Measurements from ENCODE around the gene AUTS2. TPM values are rescaled to one million over a fixed set of nuclear protein-coding genes. Genes with fewer than 3 reads are reported as not detected.

AUTS2 gene
- total and polyA plus RNA-seq, 2 of the 8 experiments (the other 6 are each of a cell fraction or from before 2014, with no cell fraction given): 25.9 to 101 TPM

- no peak for FAIRE-seq
- Histone ChIP-seq H2BK15ac (ENCODE audit: low read length) (no peak overlapping the region), H2BK20ac (ENCODE audit: low read length) (no peak overlapping the region), H4K91ac (replicated peaks; ENCODE audit: insufficient read length, low read length) (no peak overlapping the region), H3K4me1 (replicated peaks in 1 of 4; ENCODE audit: control insufficient read depth in 3 of 4, insufficient read depth in 4 of 4, low read length in 3 of 4) (no peaks in the 10 kb centered on the region), H3K14ac (ENCODE audit: insufficient read length) (no peak overlapping the region), H3K27ac (ENCODE audit: low read depth, low read length) (no peak overlapping the region), H3K4me2 (ENCODE audit: insufficient read depth in 1 of 2, low read depth in 2 of 2, low read length in 2 of 2) (no peak overlapping the region), H4K5ac (ENCODE audit: insufficient read length, low read depth, low read length) (no peak overlapping the region), H4K8ac (ENCODE audit: extremely low read depth, insufficient read depth, low read length) (no peak overlapping the region), H2BK120ac (replicated peaks; ENCODE audit: low read depth, low read length) (no peak overlapping the region), H3K23ac (ENCODE audit: insufficient read length) (no peak overlapping the region), H4K20me1 (replicated peaks in 1 of 2; ENCODE audit: control insufficient read depth in 1 of 2, insufficient read depth in 2 of 2, low read length in 2 of 2) (no peaks in the 10 kb centered on the region), H3K79me2 (ENCODE audit: control insufficient read depth in 1 of 2, insufficient read depth in 2 of 2, low read length in 2 of 2) (no peaks in the 10 kb centered on the region), H3K79me1 (ENCODE audit: low read depth, low read length) (no peaks in the 10 kb centered on the region), H3K27me3 (replicated peaks in 1 of 4; ENCODE audit: control insufficient read depth in 3 of 4, extremely low read depth in 1 of 4, insufficient read depth in 3 of 4, low read length in 3 of 4) (no peaks in the 10 kb centered on the region), H3K36me3 (ENCODE audit: control insufficient read depth in 2 of 4, insufficient read depth in 4 of 4, low read length in 3 of 4) (no peaks in the 10 kb centered on the region), H2BK12ac (ENCODE audit: low read depth, low read length) (no peak overlapping the region), H2AFZ (ENCODE audit: low read length) (no peak overlapping the region), H2BK5ac (ENCODE audit: low read depth, low read length) (no peak overlapping the region), H3K4ac (replicated peaks; ENCODE audit: insufficient read length, low read depth, low read length) (no peak overlapping the region), H3K18ac (ENCODE audit: extremely low read depth, low read length) (no peak overlapping the region), H3K4me3 (ENCODE audit: extremely low read depth in 1 of 4, insufficient read depth in 2 of 4, low read depth in 3 of 4, low read length in 4 of 4) (no peak overlapping the region), H3K9me3 (ENCODE audit: insufficient read depth in 2 of 2, low read depth in 1 of 2, low read length in 1 of 2) (no peaks in the 10 kb centered on the region), H3K9ac (replicated peaks in 1 of 4; ENCODE audit: extremely low read depth in 1 of 4, low read depth in 3 of 4, low read length in 3 of 4) (no peak overlapping the region), H2AK5ac (ENCODE audit: low read depth, low read length) (no peak overlapping the region), H3K56ac (replicated peaks; ENCODE audit: insufficient read length, low read depth, low read length) (no peak overlapping the region), H3K23me2 (ENCODE audit: low read depth, low read length) (no peaks in the 10 kb centered on the region)
- 89% methylated on average over 9 of the region's 9 CpGs; no CpG with 5 or more reads in 1 of the 2 experiments for WGBS, 2 experiments (ENCODE audit: extremely low coverage in 1 of 2, insufficient coverage in 1 of 2, insufficient read length in 1 of 2, insufficient replicate concordance in 2 of 2, low coverage in 1 of 2, low lambda C conversion rate in 2 of 2, missing lambda C conversion rate in 1 of 2)
- no peak for DNase-seq (ENCODE audit: low read depth in 1 of 2, low spot score in 2 of 2)
- CTCF ChIA-PET (ENCODE audit: partially characterized antibody): no interaction called here
- POLR2A ChIA-PET (ENCODE audit: partially characterized antibody): no interaction called here
- TF ChIP-seq CHD1 (IDR thresholded peaks at IDR 0.05; ENCODE audit: low read depth, low read length) (no peak), EGR1 (IDR thresholded peaks at IDR 0.05; ENCODE audit: borderline replicate concordance, low read depth, low read length) (no peak), KDM1A (IDR thresholded peaks at IDR 0.05; ENCODE audit: borderline replicate concordance, low read length) (no peak), TEAD4 (IDR thresholded peaks at IDR 0.05; ENCODE audit: low read depth, low read length) (no peak), TBP (IDR thresholded peaks at IDR 0.05; ENCODE audit: low read depth, low read length) (no peak), RAD21 (IDR thresholded peaks at IDR 0.05 in 1 of 2, conservative IDR thresholded peaks at IDR 0.05 in 1 of 2; ENCODE audit: low read depth in 2 of 2, low read length in 2 of 2) (no peak), FOSL1 (IDR thresholded peaks at IDR 0.05; ENCODE audit: insufficient read depth, low read depth, low read length) (no peak)
Measured at GRCh38 chr7:70294211-70294911, 696.1 kb downstream of the AUTS2 start.
